ENCODE measurements around the gene RHPN2.
"Not testable (repeated sequence)": the region's sequence is repeated elsewhere in the genome, so short reads cannot be mapped to it uniquely, and the experiment has no call there.

Gene RHPN2

GRCh38 chr19:33036370-33037167, 28.1 kb downstream of the RHPN2 start:
- not testable (repeated sequence) for FAIRE-seq; DNase-seq (ENCODE audit: extremely low spot score, insufficient read length, low read depth)

- DNase-seq (ENCODE audit: extremely low spot score, insufficient read length, low read depth) (no peak), FAIRE-seq (no peak)
These were observed 29.2 kb downstream of the RHPN2 start for GRCh38 chr19:33035461-33035860.

- FAIRE-seq, result no peak
- no peak for DNase-seq (ENCODE audit: extremely low spot score, insufficient read length, low read depth)
These were observed 32.4 kb downstream of the RHPN2 start for GRCh38 chr19:33032218-33032781.

- DNase-seq (ENCODE audit: extremely low spot score, insufficient read length, low read depth) (no peak), FAIRE-seq (no peak)
These were observed 34.9 kb downstream of the RHPN2 start for GRCh38 chr19:33029746-33030303.

GRCh38 chr19:33026602-33027001, 38.1 kb downstream of the RHPN2 start:
- DNase-seq (ENCODE audit: extremely low spot score, insufficient read length, low read depth); FAIRE-seq: not testable (repeated sequence)

- DNase-seq (ENCODE audit: extremely low spot score, insufficient read length, low read depth); FAIRE-seq: not testable (repeated sequence)
These were observed 39.0 kb downstream of the RHPN2 start for GRCh38 chr19:33025468-33026238.

- no peak for DNase-seq (ENCODE audit: extremely low spot score, insufficient read length, low read depth)
- no peak for FAIRE-seq
These were observed 40.3 kb downstream of the RHPN2 start for GRCh38 chr19:33024398-33024797.

GRCh38 chr19:33022472-33023116, 42.1 kb downstream of the RHPN2 start:
- DNase-seq (ENCODE audit: extremely low spot score, insufficient read length, low read depth), result no peak
- no peak for FAIRE-seq

- not testable (repeated sequence) for DNase-seq (ENCODE audit: extremely low spot score, insufficient read length, low read depth); FAIRE-seq
These were observed 53.8 kb downstream of the RHPN2 start for GRCh38 chr19:33010891-33011290.

GRCh38 chr19:33008738-33009137, 56.0 kb downstream of the RHPN2 start:
- no peak for DNase-seq (ENCODE audit: extremely low spot score, insufficient read length, low read depth)
- FAIRE-seq, result no peak

GRCh38 chr19:33005440-33005839, 59.2 kb downstream of the RHPN2 start:
- no peak for FAIRE-seq
- no peak for DNase-seq (ENCODE audit: extremely low spot score, insufficient read length, low read depth)

GRCh38 chr19:33003424-33004024, 61.2 kb downstream of the RHPN2 start:
- not testable (repeated sequence) for FAIRE-seq; DNase-seq (ENCODE audit: extremely low spot score, insufficient read length, low read depth)

- FAIRE-seq; DNase-seq (ENCODE audit: extremely low spot score, insufficient read length, low read depth): not testable (repeated sequence)
These were observed 62.4 kb downstream of the RHPN2 start for GRCh38 chr19:33002126-33002865.

- DNase-seq (ENCODE audit: extremely low spot score, insufficient read length, low read depth), result no peak
- FAIRE-seq, result no peak
These were observed 63.8 kb downstream of the RHPN2 start for GRCh38 chr19:33000910-33001309.

GRCh38 chr19:33000510-33000909, 64.2 kb downstream of the RHPN2 start:
- FAIRE-seq (no peak), DNase-seq (ENCODE audit: extremely low spot score, insufficient read length, low read depth) (no peak)

- FAIRE-seq (no peak), DNase-seq (ENCODE audit: extremely low spot score, insufficient read length, low read depth) (no peak)
These were observed 66.0 kb downstream of the RHPN2 start for GRCh38 chr19:32998722-32999121.

GRCh38 chr19:32997716-32998355, 66.9 kb downstream of the RHPN2 start:
- no peak for DNase-seq (ENCODE audit: extremely low spot score, insufficient read length, low read depth)

GRCh38 chr19:32997061-32997464, 67.6 kb downstream of the RHPN2 start:
- not testable (repeated sequence) for FAIRE-seq; DNase-seq (ENCODE audit: extremely low spot score, insufficient read length, low read depth)

More at GRCh38 chr19:32997716-32998355, 66.9 kb downstream of the RHPN2 start:
- no peak for FAIRE-seq

All from GM18507 (cell line).